Loucy (cell line): ENCODE data around the gene LHX2.

Experiments
- H2AFZ ChIP-seq: fragments of 200-600 bp; sonication (generic); 2 replicates; pipeline ENCODE4 v1.6.0; 2016; ENCODE audit warnings: antibody characterized with exemption, mild to moderate bottlenecking, low read length, moderate library complexity
- H3F3A ChIP-seq: fragments of 200-600 bp; 2 replicates; pipeline ENCODE4 v1.6.0; 2016; ENCODE audit warnings: antibody characterized with exemption, low read depth, mild to moderate bottlenecking
- H3K27me3 ChIP-seq: fragments of 200-600 bp; sonication (generic); 2 replicates; pipeline ENCODE4 v1.6.1; 2014; ENCODE audit warnings: low read length, mild to moderate bottlenecking; ENCODE audit not compliant: insufficient read depth, poor library complexity, severe bottlenecking
- H3K36me3 ChIP-seq: fragments of 200-600 bp; sonication (generic); 2 replicates; pipeline ENCODE4 v1.6.1; 2016; ENCODE audit warnings: low read length; ENCODE audit not compliant: insufficient read depth
- H3K4me1 ChIP-seq: fragments of 200-600 bp; sonication (generic); 2 replicates; pipeline ENCODE4 v1.5.1; 2014; ENCODE audit warnings: low read length, mild to moderate bottlenecking; ENCODE audit not compliant: insufficient read depth, poor library complexity, severe bottlenecking
- H3K4me2 ChIP-seq: fragments of 200-600 bp; sonication (generic); 2 replicates; pipeline ENCODE4 v1.6.0; 2014; ENCODE audit warnings: antibody characterized with exemption, low read length, low read depth, mild to moderate bottlenecking; ENCODE audit not compliant: poor library complexity, severe bottlenecking
- H3K4me3 ChIP-seq: fragments of 200-600 bp; sonication (generic); 2 replicates; pipeline ENCODE4 v1.5.1; 2014; ENCODE audit warnings: low read length, mild to moderate bottlenecking, mixed read lengths; ENCODE audit not compliant: poor library complexity, severe bottlenecking
- H3K79me2 ChIP-seq: fragments of 200-600 bp; sonication (generic); 2 replicates; pipeline ENCODE4 v1.6.1; 2014; ENCODE audit warnings: low read length; ENCODE audit not compliant: insufficient read depth
- H3K9ac ChIP-seq: fragments of 200-600 bp; sonication (generic); 2 replicates; pipeline ENCODE4 v1.6.0; 2014; ENCODE audit warnings: mild to moderate bottlenecking, low read depth, low read length, moderate library complexity; ENCODE audit not compliant: poor library complexity, severe bottlenecking
- H3K9me2 ChIP-seq: fragments of 200-600 bp; sonication (generic); replicated peaks from 2 replicates; pipeline ENCODE4 v1.6.1; 2016; ENCODE audit warnings: low read depth, low read length, mixed read lengths
- H3K9me3 ChIP-seq: fragments of 200-600 bp; sonication (generic); 2 replicates; pipeline ENCODE4 v1.6.1; 2014; ENCODE audit warnings: mild to moderate bottlenecking, antibody characterized with exemption, low read length, low read depth; ENCODE audit not compliant: insufficient read depth
- H4K20me1 ChIP-seq: fragments of 200-600 bp; sonication (generic); 2 replicates; pipeline ENCODE4 v1.6.0; 2014; ENCODE audit warnings: antibody characterized with exemption, low read length, mild to moderate bottlenecking; ENCODE audit not compliant: insufficient read depth, poor library complexity, severe bottlenecking
- EZH2phosphoT487 ChIP-seq: fragments of 200-600 bp; IDR thresholded peaks from 2 replicates; pipeline ENCODE4 v1.6.1; 2018; ENCODE audit warnings: antibody characterized with exemption, mild to moderate bottlenecking, moderate library complexity, borderline replicate concordance
- TF ChIP-seq, protein P1 (sequence below): fragments of 200-600 bp; sonication (generic); conservative IDR thresholded peaks from 2 replicates; pipeline ENCODE4 v1.5.1; 2014; ENCODE audit warnings: mild to moderate bottlenecking, antibody characterized with exemption, low read length

LHX2 gene

GRCh38 chr9:124033967-124034366 is 22.4 kb downstream of the LHX2 start:
- Histone ChIP-seq H4K20me1 (no peaks in the 10 kb centered on the region), H3K4me2 (no peak overlapping the region), H3K4me3 (no peak overlapping the region), H3K36me3 (no peaks in the 10 kb centered on the region), H3K4me1 (no peaks in the 10 kb centered on the region), H3K9me2 (no peaks in the 10 kb centered on the region), H3K9ac (no peak overlapping the region), H3K27me3 (no peaks in the 10 kb centered on the region), H3K9me3 (no peaks in the 10 kb centered on the region), H3F3A (no peaks in the 10 kb centered on the region), H2AFZ (no peak overlapping the region), H3K79me2 (no peaks in the 10 kb centered on the region)
- TF ChIP-seq, protein P1, sequence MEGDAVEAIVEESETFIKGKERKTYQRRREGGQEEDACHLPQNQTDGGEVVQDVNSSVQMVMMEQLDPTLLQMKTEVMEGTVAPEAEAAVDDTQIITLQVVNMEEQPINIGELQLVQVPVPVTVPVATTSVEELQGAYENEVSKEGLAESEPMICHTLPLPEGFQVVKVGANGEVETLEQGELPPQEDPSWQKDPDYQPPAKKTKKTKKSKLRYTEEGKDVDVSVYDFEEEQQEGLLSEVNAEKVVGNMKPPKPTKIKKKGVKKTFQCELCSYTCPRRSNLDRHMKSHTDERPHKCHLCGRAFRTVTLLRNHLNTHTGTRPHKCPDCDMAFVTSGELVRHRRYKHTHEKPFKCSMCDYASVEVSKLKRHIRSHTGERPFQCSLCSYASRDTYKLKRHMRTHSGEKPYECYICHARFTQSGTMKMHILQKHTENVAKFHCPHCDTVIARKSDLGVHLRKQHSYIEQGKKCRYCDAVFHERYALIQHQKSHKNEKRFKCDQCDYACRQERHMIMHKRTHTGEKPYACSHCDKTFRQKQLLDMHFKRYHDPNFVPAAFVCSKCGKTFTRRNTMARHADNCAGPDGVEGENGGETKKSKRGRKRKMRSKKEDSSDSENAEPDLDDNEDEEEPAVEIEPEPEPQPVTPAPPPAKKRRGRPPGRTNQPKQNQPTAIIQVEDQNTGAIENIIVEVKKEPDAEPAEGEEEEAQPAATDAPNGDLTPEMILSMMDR, result no peak
- no peak for TF ChIP-seq EZH2phosphoT487

DNA sequence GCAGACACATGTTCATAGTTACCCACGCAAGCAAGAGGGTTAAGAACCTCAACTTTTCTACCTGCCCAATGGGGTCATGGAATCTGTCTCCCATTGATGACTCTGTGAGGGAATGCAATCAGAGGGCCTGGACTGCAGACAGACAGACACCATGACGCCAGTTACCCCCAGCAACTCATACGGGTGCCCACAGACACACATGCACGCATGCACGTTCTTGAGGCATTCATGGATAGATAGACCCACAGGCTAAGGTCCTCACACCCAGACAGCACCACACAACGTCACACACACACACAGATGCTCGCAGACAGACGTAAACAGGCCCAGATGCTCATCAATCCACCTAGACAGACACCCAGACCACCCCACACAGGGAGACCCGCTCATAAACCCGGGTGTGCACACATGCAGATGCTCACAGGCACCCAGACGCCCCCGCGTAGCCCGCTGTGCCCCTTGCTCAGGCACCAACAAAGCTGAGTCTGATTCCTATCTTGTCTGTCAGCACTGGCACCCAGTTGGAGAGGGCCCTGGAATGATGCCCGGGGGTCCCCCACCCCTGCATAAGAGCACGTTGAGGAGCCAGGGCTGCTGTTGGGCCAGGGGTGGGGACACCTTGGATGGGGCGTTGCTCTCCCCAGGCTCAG is 23.6 kb downstream of the LHX2 start:
- Histone ChIP-seq H3K9ac (no peak overlapping the region), H4K20me1 (no peaks in the 10 kb centered on the region), H2AFZ (no peak overlapping the region), H3K79me2 (no peaks in the 10 kb centered on the region), H3F3A (no peaks in the 10 kb centered on the region), H3K27me3 (no peaks in the 10 kb centered on the region), H3K4me3 (no peak overlapping the region), H3K9me3 (no peaks in the 10 kb centered on the region), H3K9me2 (no peaks in the 10 kb centered on the region), H3K4me1 (no peaks in the 10 kb centered on the region), H3K36me3 (no peaks in the 10 kb centered on the region), H3K4me2 (no peak overlapping the region)
- TF ChIP-seq EZH2phosphoT487, result no peak

GRCh38 chr9:124036578-124036977 is 25.0 kb downstream of the LHX2 start:
- no peak overlapping the region for H2AFZ ChIP-seq
- H3K4me1 ChIP-seq, result no peaks in the 10 kb centered on the region
- H3K9me3 ChIP-seq, result no peaks in the 10 kb centered on the region
- no peaks in the 10 kb centered on the region for H3K9me2 ChIP-seq
- H3K79me2 ChIP-seq, result no peaks in the 10 kb centered on the region
- TF ChIP-seq, protein P1, result no peak
- no peak for TF ChIP-seq EZH2phosphoT487
- no peak overlapping the region for H3K9ac ChIP-seq
- H3K4me3 ChIP-seq, result no peak overlapping the region
- no peaks in the 10 kb centered on the region for H3F3A ChIP-seq
- H3K27me3 ChIP-seq, result no peaks in the 10 kb centered on the region
- H3K4me2 ChIP-seq, result no peak overlapping the region
- H4K20me1 ChIP-seq, result no peaks in the 10 kb centered on the region
- H3K36me3 ChIP-seq, result no peaks in the 10 kb centered on the region

DNA sequence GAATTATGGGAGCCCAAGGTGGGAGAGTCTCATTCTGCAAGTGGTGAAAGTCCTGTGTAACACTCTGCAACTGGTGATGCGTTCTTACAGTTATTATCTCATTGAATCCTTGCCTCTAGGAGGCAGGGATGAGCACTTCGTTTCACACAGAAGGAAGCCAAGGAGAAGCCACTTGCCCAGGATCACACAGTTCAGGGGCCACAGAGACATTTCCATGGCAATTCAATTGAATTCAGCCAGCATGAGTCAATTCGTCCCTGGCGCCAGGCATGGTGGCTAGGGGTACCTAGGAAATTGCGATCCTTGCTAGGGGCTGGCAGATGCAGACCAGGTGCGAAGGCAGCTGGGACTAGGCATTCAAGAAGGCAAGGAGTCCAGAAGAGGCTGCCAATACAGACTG is 26.2 kb downstream of the LHX2 start:
- no peaks in the 10 kb centered on the region for H3K27me3 ChIP-seq
- no peak overlapping the region for H3K4me2 ChIP-seq
- H3F3A ChIP-seq, result no peaks in the 10 kb centered on the region
- no peaks in the 10 kb centered on the region for H3K9me3 ChIP-seq
- no peak for TF ChIP-seq EZH2phosphoT487
- TF ChIP-seq, protein P1, result no peak
- H3K79me2 ChIP-seq, result no peaks in the 10 kb centered on the region
- H3K4me1 ChIP-seq, result no peaks in the 10 kb centered on the region
- H2AFZ ChIP-seq, result no peak overlapping the region
- H3K4me3 ChIP-seq, result no peak overlapping the region
- no peak overlapping the region for H3K9ac ChIP-seq
- H4K20me1 ChIP-seq, result no peaks in the 10 kb centered on the region
- H3K9me2 ChIP-seq, result no peaks in the 10 kb centered on the region
- H3K36me3 ChIP-seq, result no peaks in the 10 kb centered on the region
